HK-2 (cell line): ENCODE measurements around the gene USP6NL.
"Not testable (repeated sequence)": the region's sequence is repeated elsewhere in the genome, so short reads cannot be mapped to it uniquely, and the experiment has no call there.

Experiments used
- DNase-seq: peaks from one replicate; pipeline ENCODE4 v3.0.0-alpha.2; 2018; ENCODE audit not compliant: unreplicated experiment

Gene USP6NL

GRCh38 chr10:11444531-11445228, 166.8 kb downstream of the USP6NL start:
- DNase-seq, result no peak

- DNase-seq, result no peak
Measured at GRCh38 chr10:11444155-11444530, 167.3 kb downstream of the USP6NL start.

GRCh38 chr10:11443468-11444154, 167.8 kb downstream of the USP6NL start:
- DNase-seq, result no peak

- DNase-seq, result no peak
Measured at GRCh38 chr10:11442001-11442773, 169.3 kb downstream of the USP6NL start.

- no peak for DNase-seq
Measured at GRCh38 chr10:11441151-11441535, 170.3 kb downstream of the USP6NL start.

GRCh38 chr10:11440250-11441150, 170.9 kb downstream of the USP6NL start:
- no peak for DNase-seq

GRCh38 chr10:11439523-11440053, 171.9 kb downstream of the USP6NL start:
- DNase-seq, result no peak

- DNase-seq, result no peak
Measured at GRCh38 chr10:11437391-11438142, 173.9 kb downstream of the USP6NL start.

GRCh38 chr10:11436445-11436844, 175.0 kb downstream of the USP6NL start:
- DNase-seq, result not testable (repeated sequence)

GRCh38 chr10:11435581-11435981, 175.9 kb downstream of the USP6NL start:
- DNase-seq, result no peak

GRCh38 chr10:11434324-11434723, 177.1 kb downstream of the USP6NL start:
- no peak for DNase-seq

- no peak for DNase-seq
Measured at GRCh38 chr10:11433657-11434056, 177.8 kb downstream of the USP6NL start.

- no peak for DNase-seq
Measured at GRCh38 chr10:11431216-11431555, 180.3 kb downstream of the USP6NL start.

- DNase-seq, result no peak
Measured at GRCh38 chr10:11430421-11431215, 180.8 kb downstream of the USP6NL start.

- DNase-seq, result no peak
Measured at GRCh38 chr10:11429439-11430052, 181.9 kb downstream of the USP6NL start.

GRCh38 chr10:11425676-11426075, 185.8 kb downstream of the USP6NL start:
- DNase-seq, result no peak

GRCh38 chr10:11425296-11425610, 186.2 kb downstream of the USP6NL start:
- DNase-seq, result no peak

GRCh38 chr10:11424456-11425295, 186.8 kb downstream of the USP6NL start:
- DNase-seq, result peak; percentile 16

GRCh38 chr10:11416974-11417373, 194.5 kb downstream of the USP6NL start:
- no peak for DNase-seq
